ENCODE data around the gene FUT3. TPM values are rescaled to one million over a fixed set of nuclear protein-coding genes. Genes with fewer than 3 reads are reported as not detected.

FUT3 gene
- total and polyA plus RNA-seq, 2 of the 4 experiments (the other 2 are of a cell fraction), result not detected

DNA sequence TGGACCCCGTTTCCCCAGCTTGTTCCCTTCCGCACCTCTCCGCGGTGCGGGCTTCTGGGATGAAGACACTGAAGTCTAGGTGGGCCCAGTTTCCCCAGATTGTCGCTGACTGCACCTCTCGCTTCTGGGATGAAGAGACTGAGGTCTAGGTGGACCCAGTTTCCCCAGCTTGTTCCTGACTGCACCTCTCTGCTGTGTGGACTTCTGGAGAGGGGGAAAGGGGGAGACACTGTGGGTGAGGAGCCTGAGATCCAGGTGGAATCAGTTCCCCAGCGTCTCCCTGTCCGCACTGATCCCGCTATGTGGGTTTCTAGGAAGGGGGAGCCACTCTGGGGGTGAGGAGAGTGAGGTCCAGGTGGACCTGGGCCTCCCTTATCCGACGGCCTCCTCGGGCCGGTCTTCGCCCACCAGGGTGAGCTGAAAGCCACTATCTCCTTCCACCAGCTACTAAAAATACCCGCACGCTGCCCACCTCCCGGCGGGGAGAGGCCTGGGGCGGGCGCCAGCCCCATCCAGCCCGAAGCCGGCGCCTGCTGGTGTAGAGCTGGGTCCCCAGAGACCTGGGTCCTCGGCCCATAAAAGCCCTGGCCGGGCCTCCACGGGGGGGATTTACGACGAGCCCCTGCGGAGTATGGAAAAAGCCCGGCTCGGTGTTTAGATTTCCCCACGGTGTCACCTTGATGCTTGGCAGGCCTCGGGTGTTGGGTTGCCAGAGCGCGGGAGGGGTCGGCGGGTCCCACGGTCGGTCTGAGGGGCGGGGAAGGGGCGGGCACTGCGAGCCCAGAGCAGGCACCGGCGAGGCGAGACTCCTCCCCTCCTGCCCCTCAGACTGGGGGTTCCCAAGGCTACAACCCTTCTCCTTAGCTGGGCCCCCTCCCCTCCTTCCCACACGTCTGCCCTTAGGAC is 22.3 kb downstream of the FUT3 start:
- no peaks in the 10 kb centered on the region; the same call in 1 of the 2 replicates for H3K27me3 ChIP-seq (ENCODE audit: control insufficient read depth, insufficient read depth, low read length)
- peak overlapping the region; percentile 58 for H3K27ac ChIP-seq (ENCODE audit: insufficient read depth, low read length)
- DNase-seq (no peak), ATAC-seq (ENCODE audit: low read depth) (no peak)
- H3K14ac ChIP-seq (replicated peaks; ENCODE audit: low read depth, low read length), result peak overlapping the region; percentile 98
- H3K9me1 ChIP-seq (ENCODE audit: insufficient read depth, low read length), result peaks cover 4% of the 10 kb centered on the region; the same call in 1 of the 2 replicates
- intact Hi-C loops (cut with micrococcal nuclease) (loop anchor here (5.0 kb wide), 1 partner anchor 63 kb away; no protein-coding TSS in a partner anchor), in situ Hi-C loops (cut with MboI; ENCODE audit: low sequenced_read_pairs) (no loop called here), dilution Hi-C loops (cut with HindIII; ENCODE audit: low sequenced_read_pairs, unreplicated experiment) (no loop called here)
- WGBS, 2 experiments (ENCODE audit: extremely low coverage in 2 of 2, insufficient read length in 1 of 2), result 20% methylated on average over 2 of the region's 47 CpGs; no CpG with 5 or more reads in 1 of the 2 experiments
- H4K20me1 ChIP-seq (ENCODE audit: insufficient read depth, low read length), result no peaks in the 10 kb centered on the region
- peak overlapping the region; percentile 97 for H2AFZ ChIP-seq (replicated peaks; ENCODE audit: low read length, poor library complexity)
- H2BK20ac ChIP-seq (ENCODE audit: low read depth, low read length), result no peak overlapping the region
- H2AK5ac ChIP-seq (ENCODE audit: low read depth, low read length), result peak overlapping the region; percentile 98
- H3K79me1 ChIP-seq (ENCODE audit: low read depth in 1 of 2, low read length in 2 of 2), result peaks cover 0 to 6% of the 10 kb centered on the region in 2 experiments; a peak in 2 of 4 replicates
- peak overlapping the region; percentile 97 for H2AK9ac ChIP-seq (replicated peaks; ENCODE audit: low read depth, low read length, poor library complexity)
- H3K23ac ChIP-seq (ENCODE audit: low read depth, low read length), result peak overlapping the region; percentile 97
- no peaks in the 10 kb centered on the region for H3K36me3 ChIP-seq (ENCODE audit: control insufficient read depth, insufficient read depth, low read length)
- H4K8ac ChIP-seq (ENCODE audit: low read depth in 2 of 2, low read length in 2 of 2), result peak overlapping the region; percentile 97 to 99
- H3K4me3 ChIP-seq (ENCODE audit: insufficient read depth, low read depth, low read length), result peak overlapping the region; percentile 59
- H2BK5ac ChIP-seq (ENCODE audit: low read depth, low read length, poor library complexity, severe bottlenecking), result peak overlapping the region; percentile 63
- peak overlapping the region; percentile 62 for H3K18ac ChIP-seq (ENCODE audit: low read depth, low read length)
- H2BK120ac ChIP-seq (ENCODE audit: low read depth, low read length), result peak overlapping the region; percentile 60
- ChIA-PET CTCF (interaction anchor here (2.2 kb wide), 1 partner anchor 25 kb away, joined by 7 read pairs; no protein-coding TSS in a partner anchor), POLR2A (ENCODE audit: unreplicated experiment) (interaction anchor here (1.0 kb wide), 1 partner anchor 75 kb away, joined by 3 read pairs; the partner anchor contains the start of gene NDUFA11)
- peak overlapping the region; percentile 89 for H4K91ac ChIP-seq (ENCODE audit: insufficient read depth, low read depth, low read length)
- no TSS peak for BruUV-seq (replicated peaks)
- no peaks in the 10 kb centered on the region for H3K9me3 ChIP-seq (ENCODE audit: control insufficient read depth, insufficient read depth, low read length)
- H4K5ac ChIP-seq (ENCODE audit: low read depth, low read length), result peak overlapping the region; percentile 96
- H3K4me2 ChIP-seq (ENCODE audit: low read depth, low read length), result peak overlapping the region; percentile 86
- H2BK15ac ChIP-seq (ENCODE audit: low read depth, low read length), result peak overlapping the region; percentile 74; the same call in 2 of the 3 replicates
- peaks cover 9% of the 10 kb centered on the region for H3K4me1 ChIP-seq (ENCODE audit: control insufficient read depth, insufficient read depth, low read length)
- peak overlapping the region; percentile 97 for H3K4ac ChIP-seq (ENCODE audit: low read depth, low read length)
- H3K9ac ChIP-seq (ENCODE audit: low read depth, low read length), result peak overlapping the region; percentile 85
- H3K56ac ChIP-seq (ENCODE audit: extremely low read depth, insufficient read depth, low read length), result peak overlapping the region; percentile 81
- TF ChIP-seq CHD1 (IDR thresholded peaks at IDR 0.05; ENCODE audit: low read depth, low read length) (no peak), ELK1 (IDR thresholded peaks at IDR 0.05; ENCODE audit: borderline replicate concordance, low read depth, low read length) (no peak), CEBPB (IDR thresholded peaks at IDR 0.05; ENCODE audit: low read depth, low read length) (no peak), RCOR1 (IDR thresholded peaks at IDR 0.05; ENCODE audit: insufficient replicate concordance, low read length) (no peak), SMC3 (IDR thresholded peaks at IDR 0.05; ENCODE audit: low read depth, low read length) (no peak), FOS (IDR thresholded peaks at IDR 0.05; ENCODE audit: low read depth, low read length) (no peak), RFX5 (IDR thresholded peaks at IDR 0.05; ENCODE audit: low read depth, low read length) (no peak), POLR2A (IDR thresholded peaks at IDR 0.05; ENCODE audit: low read depth, low read length) (no peak), USF2 (IDR thresholded peaks at IDR 0.05; ENCODE audit: low read depth, low read length) (no peak), BHLHE40 (IDR thresholded peaks at IDR 0.05; ENCODE audit: low read depth, low read length) (no peak), CTCF (conservative IDR thresholded peaks at IDR 0.05; ENCODE audit: low read depth, low read length) (no peak), MXI1 (IDR thresholded peaks at IDR 0.05; ENCODE audit: borderline replicate concordance, low read depth, low read length) (no peak), RAD21 (IDR thresholded peaks at IDR 0.05; ENCODE audit: low read length) (no peak)
